K562 (cell line): ENCODE data around the gene PLEKHG1. TPM values are rescaled to one million over a fixed set of nuclear protein-coding genes. Genes with fewer than 3 reads are reported as not detected.

Source experiments
- DEAF1 ChIP-seq: fragments of 450-650 bp; formaldehyde crosslinking; IDR thresholded peaks from 2 replicates; pipeline ENCODE4 v1.4.0; 2020; ENCODE audit warnings: mild to moderate bottlenecking, moderate library complexity
- ELF4 ChIP-seq: fragments of 450-650 bp; formaldehyde crosslinking; IDR thresholded peaks from 2 replicates; pipeline ENCODE4 v1.4.0; 2022; ENCODE audit warnings: missing genetic modification characterization
- MTF1 ChIP-seq: fragments of 250-450 bp; sonication (Bioruptor Pico); IDR thresholded peaks from 2 replicates; pipeline ENCODE4 v1.9.0; 2021; ENCODE audit warnings: moderate library complexity, mild to moderate bottlenecking, inconsistent platforms, borderline replicate concordance
- PML ChIP-seq: IDR thresholded peaks from 2 replicates; pipeline ENCODE4 v1.6.1; 2012; ENCODE audit warnings: low read length, inconsistent platforms
- STAT5A ChIP-seq: IDR thresholded peaks from 2 replicates; pipeline ENCODE4 v1.6.1; 2012; ENCODE audit warnings: low read length, inconsistent platforms, borderline replicate concordance
- ZFP1 ChIP-seq: fragments of 450-650 bp; formaldehyde crosslinking; IDR thresholded peaks from 2 replicates; pipeline ENCODE4 v1.4.0; 2020; ENCODE audit warnings: mild to moderate bottlenecking, mixed read lengths
- polyA plus RNA-seq, 8 experiments: library from polyadenylated mRNA; depleted of rRNA in 4 of 8; stranded (reverse) in 5 of 8; unstranded in 3 of 8; fragments of >200 nt; fragmentation: Nextera tagmentation in 2 of 8; fragmentation: Illumina TruSeq in 1 of 8; extraction: Ambion mirVana in 2 of 8; extraction: Trizol in 1 of 8; gene quantifications; 2 replicates each; pipeline versions ENCODE4 v1.2.1 to v1.2.3, GENCODE V29; 2011 to 2014; ENCODE audit warnings: inconsistent platforms in 1 of 8, missing spikeins in 1 of 8
- total RNA-seq, 7 experiments: library from RNA; depleted of rRNA in 6 of 7; stranded (reverse); fragments of >200 nt in 6 of 7; fragmentation: Illumina TruSeq in 2 of 7; extraction: Trizol in 2 of 7; gene quantifications; 2 replicates each; pipeline versions ENCODE4 v1.2.1 to v1.2.3, GENCODE V29; 2011 to 2021; ENCODE audit warnings: low replicate concordance in 1 of 7
- TF ChIP-seq, protein P1 (sequence below): fragments of 200-600 bp; sonication (generic); IDR thresholded peaks from one replicate; pipeline ENCODE4 v1.6.1; 2012; ENCODE audit warnings: mild to moderate bottlenecking, low read depth, low read length, inconsistent platforms
- TF ChIP-seq, protein P2 (sequence below): fragments of 250-450 bp; sonication (Bioruptor Pico); IDR thresholded peaks from 2 replicates; pipeline ENCODE4 v1.8.0; 2021; ENCODE audit warnings: moderate library complexity, mild to moderate bottlenecking, inconsistent platforms

Gene PLEKHG1
- total and polyA plus RNA-seq, 9 of the 15 experiments (the other 6 are each of a cell fraction or from before 2014, with no cell fraction given): 0.03 to 0.16 (median 0.03) TPM; not detected in 6

- TF ChIP-seq, protein P1, sequence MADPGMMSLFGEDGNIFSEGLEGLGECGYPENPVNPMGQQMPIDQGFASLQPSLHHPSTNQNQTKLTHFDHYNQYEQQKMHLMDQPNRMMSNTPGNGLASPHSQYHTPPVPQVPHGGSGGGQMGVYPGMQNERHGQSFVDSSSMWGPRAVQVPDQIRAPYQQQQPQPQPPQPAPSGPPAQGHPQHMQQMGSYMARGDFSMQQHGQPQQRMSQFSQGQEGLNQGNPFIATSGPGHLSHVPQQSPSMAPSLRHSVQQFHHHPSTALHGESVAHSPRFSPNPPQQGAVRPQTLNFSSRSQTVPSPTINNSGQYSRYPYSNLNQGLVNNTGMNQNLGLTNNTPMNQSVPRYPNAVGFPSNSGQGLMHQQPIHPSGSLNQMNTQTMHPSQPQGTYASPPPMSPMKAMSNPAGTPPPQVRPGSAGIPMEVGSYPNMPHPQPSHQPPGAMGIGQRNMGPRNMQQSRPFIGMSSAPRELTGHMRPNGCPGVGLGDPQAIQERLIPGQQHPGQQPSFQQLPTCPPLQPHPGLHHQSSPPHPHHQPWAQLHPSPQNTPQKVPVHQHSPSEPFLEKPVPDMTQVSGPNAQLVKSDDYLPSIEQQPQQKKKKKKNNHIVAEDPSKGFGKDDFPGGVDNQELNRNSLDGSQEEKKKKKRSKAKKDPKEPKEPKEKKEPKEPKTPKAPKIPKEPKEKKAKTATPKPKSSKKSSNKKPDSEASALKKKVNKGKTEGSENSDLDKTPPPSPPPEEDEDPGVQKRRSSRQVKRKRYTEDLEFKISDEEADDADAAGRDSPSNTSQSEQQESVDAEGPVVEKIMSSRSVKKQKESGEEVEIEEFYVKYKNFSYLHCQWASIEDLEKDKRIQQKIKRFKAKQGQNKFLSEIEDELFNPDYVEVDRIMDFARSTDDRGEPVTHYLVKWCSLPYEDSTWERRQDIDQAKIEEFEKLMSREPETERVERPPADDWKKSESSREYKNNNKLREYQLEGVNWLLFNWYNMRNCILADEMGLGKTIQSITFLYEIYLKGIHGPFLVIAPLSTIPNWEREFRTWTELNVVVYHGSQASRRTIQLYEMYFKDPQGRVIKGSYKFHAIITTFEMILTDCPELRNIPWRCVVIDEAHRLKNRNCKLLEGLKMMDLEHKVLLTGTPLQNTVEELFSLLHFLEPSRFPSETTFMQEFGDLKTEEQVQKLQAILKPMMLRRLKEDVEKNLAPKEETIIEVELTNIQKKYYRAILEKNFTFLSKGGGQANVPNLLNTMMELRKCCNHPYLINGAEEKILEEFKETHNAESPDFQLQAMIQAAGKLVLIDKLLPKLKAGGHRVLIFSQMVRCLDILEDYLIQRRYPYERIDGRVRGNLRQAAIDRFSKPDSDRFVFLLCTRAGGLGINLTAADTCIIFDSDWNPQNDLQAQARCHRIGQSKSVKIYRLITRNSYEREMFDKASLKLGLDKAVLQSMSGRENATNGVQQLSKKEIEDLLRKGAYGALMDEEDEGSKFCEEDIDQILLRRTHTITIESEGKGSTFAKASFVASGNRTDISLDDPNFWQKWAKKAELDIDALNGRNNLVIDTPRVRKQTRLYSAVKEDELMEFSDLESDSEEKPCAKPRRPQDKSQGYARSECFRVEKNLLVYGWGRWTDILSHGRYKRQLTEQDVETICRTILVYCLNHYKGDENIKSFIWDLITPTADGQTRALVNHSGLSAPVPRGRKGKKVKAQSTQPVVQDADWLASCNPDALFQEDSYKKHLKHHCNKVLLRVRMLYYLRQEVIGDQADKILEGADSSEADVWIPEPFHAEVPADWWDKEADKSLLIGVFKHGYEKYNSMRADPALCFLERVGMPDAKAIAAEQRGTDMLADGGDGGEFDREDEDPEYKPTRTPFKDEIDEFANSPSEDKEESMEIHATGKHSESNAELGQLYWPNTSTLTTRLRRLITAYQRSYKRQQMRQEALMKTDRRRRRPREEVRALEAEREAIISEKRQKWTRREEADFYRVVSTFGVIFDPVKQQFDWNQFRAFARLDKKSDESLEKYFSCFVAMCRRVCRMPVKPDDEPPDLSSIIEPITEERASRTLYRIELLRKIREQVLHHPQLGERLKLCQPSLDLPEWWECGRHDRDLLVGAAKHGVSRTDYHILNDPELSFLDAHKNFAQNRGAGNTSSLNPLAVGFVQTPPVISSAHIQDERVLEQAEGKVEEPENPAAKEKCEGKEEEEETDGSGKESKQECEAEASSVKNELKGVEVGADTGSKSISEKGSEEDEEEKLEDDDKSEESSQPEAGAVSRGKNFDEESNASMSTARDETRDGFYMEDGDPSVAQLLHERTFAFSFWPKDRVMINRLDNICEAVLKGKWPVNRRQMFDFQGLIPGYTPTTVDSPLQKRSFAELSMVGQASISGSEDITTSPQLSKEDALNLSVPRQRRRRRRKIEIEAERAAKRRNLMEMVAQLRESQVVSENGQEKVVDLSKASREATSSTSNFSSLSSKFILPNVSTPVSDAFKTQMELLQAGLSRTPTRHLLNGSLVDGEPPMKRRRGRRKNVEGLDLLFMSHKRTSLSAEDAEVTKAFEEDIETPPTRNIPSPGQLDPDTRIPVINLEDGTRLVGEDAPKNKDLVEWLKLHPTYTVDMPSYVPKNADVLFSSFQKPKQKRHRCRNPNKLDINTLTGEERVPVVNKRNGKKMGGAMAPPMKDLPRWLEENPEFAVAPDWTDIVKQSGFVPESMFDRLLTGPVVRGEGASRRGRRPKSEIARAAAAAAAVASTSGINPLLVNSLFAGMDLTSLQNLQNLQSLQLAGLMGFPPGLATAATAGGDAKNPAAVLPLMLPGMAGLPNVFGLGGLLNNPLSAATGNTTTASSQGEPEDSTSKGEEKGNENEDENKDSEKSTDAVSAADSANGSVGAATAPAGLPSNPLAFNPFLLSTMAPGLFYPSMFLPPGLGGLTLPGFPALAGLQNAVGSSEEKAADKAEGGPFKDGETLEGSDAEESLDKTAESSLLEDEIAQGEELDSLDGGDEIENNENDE: no peak
- TF ChIP-seq ELF4: no peak
- no peak for TF ChIP-seq ZFP1 (CRISPR knock-in tag)
- TF ChIP-seq STAT5A: no peak
- no peak for TF ChIP-seq PML
- TF ChIP-seq, protein P2, sequence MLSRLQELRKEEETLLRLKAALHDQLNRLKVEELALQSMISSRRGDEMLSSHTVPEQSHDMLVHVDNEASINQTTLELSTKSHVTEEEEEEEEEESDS (CRISPR knock-in tag): no peak
- no peak for TF ChIP-seq MTF1
- no peak for TF ChIP-seq DEAF1 (CRISPR knock-in tag)
- TF ChIP-seq, all 486 proteins: peak for 0
These were observed 3.5 kb downstream of the PLEKHG1 start (continued) for GRCh38 chr6:150603176-150603575.
